PFSK-1 (cell line): Measurements from ENCODE around the gene CCDC85B.

Experiments
- POLR2AphosphoS5 ChIP-seq: IDR thresholded peaks from 2 replicates; pipeline ENCODE4 v1.6.1; 2012; ENCODE audit warnings: low read depth, mild to moderate bottlenecking, control low read depth, low read length, moderate library complexity
- REST ChIP-seq, 2 experiments: IDR thresholded peaks; 2 replicates each; pipeline versions ENCODE4 v1.6.1 to v1.8.0; 2011 to 2012; ENCODE audit warnings: low read depth in 2 of 2, low read length in 2 of 2, control low read depth in 1 of 2, inconsistent platforms in 1 of 2, mild to moderate bottlenecking in 1 of 2, moderate library complexity in 1 of 2; ENCODE audit not compliant: insufficient read depth in 1 of 2
- SIN3A ChIP-seq: IDR thresholded peaks from 2 replicates; pipeline ENCODE4 v1.6.1; 2012; ENCODE audit warnings: mild to moderate bottlenecking, low read length, moderate library complexity, borderline replicate concordance; ENCODE audit not compliant: insufficient read depth
- TAF1 ChIP-seq: IDR thresholded peaks from 2 replicates; pipeline ENCODE4 v1.6.1; 2012; ENCODE audit warnings: low read length, control low read depth, borderline replicate concordance; ENCODE audit not compliant: insufficient read depth

- no peak for TF ChIP-seq REST (IDR thresholded peaks at IDR 0.05; ENCODE audit: insufficient read depth in 1 of 2, low read depth in 2 of 2, low read length in 2 of 2)
- no peak for TF ChIP-seq POLR2AphosphoS5
- no peak for TF ChIP-seq TAF1
- no peak for TF ChIP-seq SIN3A
These were observed 26.6 kb downstream of the CCDC85B start for GRCh38 chr11:65917077-65917433.
